Natural killer cell treated with Interleukin-12 subunit alpha and Interleukin-12 subunit beta and Interleukin-15 and Interleukin-18, amount 100 ng/mL, for 72 hours (primary cell): Measurements from ENCODE around the gene F7. TPM values are rescaled to one million over a fixed set of nuclear protein-coding genes. Genes with fewer than 3 reads are reported as not detected.
"Not testable (repeated sequence)": the region's sequence is repeated elsewhere in the genome, so short reads cannot be mapped to it uniquely, and the experiment has no call there.

Experiments used
- ATAC-seq, 2 donors: fragments of 150-1000 bp; cut with Tn5 transposase in 1 of 2; sonication (Bioruptor Pico), chemical (Tn5 transposase) in 1 of 2; 2 replicates each; pipeline ENCODE4 v1.10.0; 2021
- DNase-seq: peaks from one replicate; pipeline ENCODE4 v3.0.0; 2022; ENCODE audit warnings: low spot score
- H3K27ac Mint-ChIP-seq, 2 donors: 1 replicate in 1 of 2; 2 replicates in 1 of 2; pipeline ENCODE4 v1.8.0; 2022; ENCODE audit warnings: mixed read lengths in 2 of 2, mild to moderate bottlenecking in 1 of 2, moderate library complexity in 1 of 2
- H3K27me3 Mint-ChIP-seq, 2 donors: 1 replicate in 1 of 2; 2 replicates in 1 of 2; pipeline ENCODE4 v1.8.0; 2022; ENCODE audit warnings: mixed read lengths in 2 of 2
- H3K36me3 Mint-ChIP-seq: one replicate; pipeline ENCODE4 v1.8.0; 2022; ENCODE audit warnings: mixed read lengths
- H3K4me1 Mint-ChIP-seq, 2 donors: 1 replicate in 1 of 2; 2 replicates in 1 of 2; pipeline ENCODE4 v1.8.0; 2022; ENCODE audit warnings: low read depth in 2 of 2, mixed read lengths in 2 of 2, mild to moderate bottlenecking in 1 of 2
- H3K4me3 Mint-ChIP-seq: one replicate; pipeline ENCODE4 v1.8.0; 2022; ENCODE audit warnings: mixed read lengths
- H3K9me3 Mint-ChIP-seq: 2 replicates; pipeline ENCODE4 v1.8.0; 2022; ENCODE audit warnings: mixed read lengths
- total RNA-seq, 2 donors: library from RNA; stranded (reverse); gene quantifications; one replicate each; pipeline ENCODE4 v1.2.3, GENCODE V29; 2022

The F7 gene
- not detected for total RNA-seq

GRCh38 chr13:113105032-113105920, at the start of gene F7:
TSS of gene F7 (plus strand) at chr13:113105791. CDS start at chr13:113105842, 51 bp downstream.
- no peak within 1 kb of the TSS for H3K27ac Mint-ChIP-seq
- no peaks in the 10 kb centered on the region for H3K27me3 Mint-ChIP-seq
- no peak for DNase-seq
- no peaks in the 10 kb centered on the region for H3K4me1 Mint-ChIP-seq
- no peaks in the 10 kb centered on the region for H3K36me3 Mint-ChIP-seq
- H3K9me3 Mint-ChIP-seq, result no peaks in the 10 kb centered on the region
- no peak within 1 kb of the TSS for H3K4me3 Mint-ChIP-seq
- ATAC-seq, result no peak

- Mint-ChIP-seq H3K4me1 (no peaks in the 10 kb centered on the region), H3K27ac (no peak overlapping the region), H3K4me3 (no peak overlapping the region), H3K9me3 (no peaks in the 10 kb centered on the region), H3K27me3 (no peaks in the 10 kb centered on the region), H3K36me3 (no peaks in the 10 kb centered on the region)
- DNase-seq, result no peak
- ATAC-seq, result no peak
Observed at GRCh38 chr13:113057084-113057483, 48.5 kb upstream of the F7 start.

GRCh38 chr13:113057559-113057958, 48.0 kb upstream of the F7 start:
- not testable (repeated sequence) for H3K9me3 Mint-ChIP-seq, H3K4me3 Mint-ChIP-seq, H3K27me3 Mint-ChIP-seq, H3K36me3 Mint-ChIP-seq, H3K27ac Mint-ChIP-seq, ATAC-seq, DNase-seq, H3K4me1 Mint-ChIP-seq

- DNase-seq (no peak), ATAC-seq (no peak)
- H3K36me3 Mint-ChIP-seq, result no peaks in the 10 kb centered on the region
- H3K4me3 Mint-ChIP-seq, result no peak overlapping the region
- no peaks in the 10 kb centered on the region for H3K9me3 Mint-ChIP-seq
- no peaks in the 10 kb centered on the region for H3K4me1 Mint-ChIP-seq
- H3K27me3 Mint-ChIP-seq, result no peaks in the 10 kb centered on the region
- H3K27ac Mint-ChIP-seq, result no peak overlapping the region
Observed at GRCh38 chr13:113058129-113058987, 47.2 kb upstream of the F7 start.

GRCh38 chr13:113058988-113059850, 46.4 kb upstream of the F7 start:
- no peak overlapping the region for H3K27ac Mint-ChIP-seq
- no peak for DNase-seq

GRCh38 chr13:113059891-113060290, 45.7 kb upstream of the F7 start:
- Mint-ChIP-seq H3K4me1 (no peaks in the 10 kb centered on the region), H3K27ac (no peak overlapping the region), H3K27me3 (no peaks in the 10 kb centered on the region), H3K36me3 (no peaks in the 10 kb centered on the region), H3K9me3 (no peaks in the 10 kb centered on the region), H3K4me3 (no peak overlapping the region)
- no peak for ATAC-seq
- no peak for DNase-seq

More at GRCh38 chr13:113058988-113059850, 46.4 kb upstream of the F7 start:
- no peak for ATAC-seq
- no peaks in the 10 kb centered on the region for H3K4me1 Mint-ChIP-seq
- H3K4me3 Mint-ChIP-seq, result no peak overlapping the region
- no peaks in the 10 kb centered on the region for H3K9me3 Mint-ChIP-seq
- H3K36me3 Mint-ChIP-seq, result no peaks in the 10 kb centered on the region
- no peaks in the 10 kb centered on the region for H3K27me3 Mint-ChIP-seq

- Mint-ChIP-seq H3K9me3 (no peaks in the 10 kb centered on the region), H3K4me3 (no peak overlapping the region), H3K36me3 (no peaks in the 10 kb centered on the region), H3K27ac (no peak overlapping the region), H3K4me1 (no peaks in the 10 kb centered on the region), H3K27me3 (no peaks in the 10 kb centered on the region)
- DNase-seq (no peak), ATAC-seq (no peak)
Observed at GRCh38 chr13:113060557-113061270, 44.9 kb upstream of the F7 start.

- DNase-seq (no peak), ATAC-seq (no peak)
- no peaks in the 10 kb centered on the region for H3K9me3 Mint-ChIP-seq
- H3K4me3 Mint-ChIP-seq, result no peak overlapping the region
- H3K4me1 Mint-ChIP-seq, result no peaks in the 10 kb centered on the region
- H3K27ac Mint-ChIP-seq, result no peak overlapping the region
- no peaks in the 10 kb centered on the region for H3K27me3 Mint-ChIP-seq
- no peaks in the 10 kb centered on the region for H3K36me3 Mint-ChIP-seq
Observed at GRCh38 chr13:113061271-113061625, 44.3 kb upstream of the F7 start.

GRCh38 chr13:113061796-113062425, 43.7 kb upstream of the F7 start:
- no peaks in the 10 kb centered on the region for H3K27me3 Mint-ChIP-seq
- no peaks in the 10 kb centered on the region for H3K9me3 Mint-ChIP-seq
- H3K36me3 Mint-ChIP-seq, result no peaks in the 10 kb centered on the region
- H3K27ac Mint-ChIP-seq, result no peak overlapping the region
- ATAC-seq (no peak), DNase-seq (no peak)
- H3K4me1 Mint-ChIP-seq, result no peaks in the 10 kb centered on the region
- H3K4me3 Mint-ChIP-seq, result no peak overlapping the region

- DNase-seq (no peak), ATAC-seq (no peak)
- H3K9me3 Mint-ChIP-seq, result no peaks in the 10 kb centered on the region
- H3K27ac Mint-ChIP-seq, result no peak overlapping the region
- H3K4me1 Mint-ChIP-seq, result no peaks in the 10 kb centered on the region
- H3K27me3 Mint-ChIP-seq, result no peaks in the 10 kb centered on the region
- H3K36me3 Mint-ChIP-seq, result no peaks in the 10 kb centered on the region
- H3K4me3 Mint-ChIP-seq, result no peak overlapping the region
Observed at GRCh38 chr13:113062691-113063090, 42.9 kb upstream of the F7 start.

- Mint-ChIP-seq H3K4me3 (no peak overlapping the region), H3K9me3 (no peaks in the 10 kb centered on the region), H3K27ac (no peak overlapping the region), H3K27me3 (no peaks in the 10 kb centered on the region), H3K4me1 (no peaks in the 10 kb centered on the region), H3K36me3 (no peaks in the 10 kb centered on the region)
- ATAC-seq (no peak), DNase-seq (no peak)
Observed at GRCh38 chr13:113063091-113063491, 42.5 kb upstream of the F7 start.

- Mint-ChIP-seq H3K4me3 (no peak overlapping the region), H3K27me3 (no peaks in the 10 kb centered on the region), H3K9me3 (no peaks in the 10 kb centered on the region), H3K4me1 (no peaks in the 10 kb centered on the region), H3K27ac (no peak overlapping the region), H3K36me3 (no peaks in the 10 kb centered on the region)
- ATAC-seq, result no peak
- no peak for DNase-seq
Observed at GRCh38 chr13:113064000-113064533, 41.5 kb upstream of the F7 start.
